ENCODE measurements around the gene KCNC4. TPM values are rescaled to one million over a fixed set of nuclear protein-coding genes. Genes with fewer than 3 reads are reported as not detected.
A peak's percentile ranks its signal among the peaks of the same experiment; 100 is the strongest.

KCNC4 gene
- total RNA-seq, 1 donor from 2014 or later, result 4.8 TPM

- Mint-ChIP-seq H3K4me3 (peak overlapping the region; percentile 90), H3K9me3 (no peaks in the 10 kb centered on the region), H3K4me1 (ENCODE audit: unreplicated experiment) (peaks cover 15% of the 10 kb centered on the region), H3K27ac (peak overlapping the region; percentile 90), H3K27me3 (peaks cover 67% of the 10 kb centered on the region), H3K36me3 (no peaks in the 10 kb centered on the region)
- no peak for TF ChIP-seq CTCF (conservative IDR thresholded peaks at IDR 0.05)
- DNase-seq (ENCODE audit: extremely low spot score, unreplicated experiment), result no peak
These were observed 1.0 kb upstream of the KCNC4 start for GRCh38 chr1:110208916-110209645.

GRCh38 chr1:110210604-110211495, 736 bp downstream of the KCNC4 start:
- TF ChIP-seq CTCF (conservative IDR thresholded peaks at IDR 0.05), result no peak
- H3K27me3 Mint-ChIP-seq, result peaks cover 72% of the 10 kb centered on the region
- H3K4me1 Mint-ChIP-seq (ENCODE audit: unreplicated experiment), result peaks cover 25% of the 10 kb centered on the region
- H3K9me3 Mint-ChIP-seq, result no peaks in the 10 kb centered on the region
- no peaks in the 10 kb centered on the region for H3K36me3 Mint-ChIP-seq
- peak overlapping the region; percentile 83 for H3K4me3 Mint-ChIP-seq
- DNase-seq (ENCODE audit: extremely low spot score, unreplicated experiment), result peak; percentile 75
- H3K27ac Mint-ChIP-seq, result peak overlapping the region; percentile 50

GRCh38 chr1:110211496-110212168, 1.5 kb downstream of the KCNC4 start:
- peak overlapping the region; percentile 83 for H3K4me3 Mint-ChIP-seq
- no peak for DNase-seq (ENCODE audit: extremely low spot score, unreplicated experiment)
- no peak for TF ChIP-seq CTCF (conservative IDR thresholded peaks at IDR 0.05)
- H3K36me3 Mint-ChIP-seq, result no peaks in the 10 kb centered on the region
- no peaks in the 10 kb centered on the region for H3K9me3 Mint-ChIP-seq
- peak overlapping the region; percentile 50 for H3K27ac Mint-ChIP-seq
- H3K4me1 Mint-ChIP-seq (ENCODE audit: unreplicated experiment), result peaks cover 26% of the 10 kb centered on the region
- H3K27me3 Mint-ChIP-seq, result peaks cover 77% of the 10 kb centered on the region

GRCh38 chr1:110212169-110213142, 2.3 kb downstream of the KCNC4 start:
- no peaks in the 10 kb centered on the region for H3K36me3 Mint-ChIP-seq
- DNase-seq (ENCODE audit: extremely low spot score, unreplicated experiment), result no peak
- H3K27ac Mint-ChIP-seq, result peak overlapping the region; percentile 77
- TF ChIP-seq CTCF (conservative IDR thresholded peaks at IDR 0.05), result peak; percentile 21
- H3K4me1 Mint-ChIP-seq (ENCODE audit: unreplicated experiment), result peaks cover 26% of the 10 kb centered on the region
- peak overlapping the region; percentile 82 for H3K4me3 Mint-ChIP-seq
- no peaks in the 10 kb centered on the region for H3K9me3 Mint-ChIP-seq
- H3K27me3 Mint-ChIP-seq, result peaks cover 72% of the 10 kb centered on the region

Data from type B pancreatic cell (in vitro differentiated cells).